ENCODE results near the gene RDH5. TPM values are rescaled to one million over a fixed set of nuclear protein-coding genes. Genes with fewer than 3 reads are reported as not detected.

RDH5 gene
- total RNA-seq, 2 donors from 2014 or later: 4.1 to 7.4 TPM

DNA sequence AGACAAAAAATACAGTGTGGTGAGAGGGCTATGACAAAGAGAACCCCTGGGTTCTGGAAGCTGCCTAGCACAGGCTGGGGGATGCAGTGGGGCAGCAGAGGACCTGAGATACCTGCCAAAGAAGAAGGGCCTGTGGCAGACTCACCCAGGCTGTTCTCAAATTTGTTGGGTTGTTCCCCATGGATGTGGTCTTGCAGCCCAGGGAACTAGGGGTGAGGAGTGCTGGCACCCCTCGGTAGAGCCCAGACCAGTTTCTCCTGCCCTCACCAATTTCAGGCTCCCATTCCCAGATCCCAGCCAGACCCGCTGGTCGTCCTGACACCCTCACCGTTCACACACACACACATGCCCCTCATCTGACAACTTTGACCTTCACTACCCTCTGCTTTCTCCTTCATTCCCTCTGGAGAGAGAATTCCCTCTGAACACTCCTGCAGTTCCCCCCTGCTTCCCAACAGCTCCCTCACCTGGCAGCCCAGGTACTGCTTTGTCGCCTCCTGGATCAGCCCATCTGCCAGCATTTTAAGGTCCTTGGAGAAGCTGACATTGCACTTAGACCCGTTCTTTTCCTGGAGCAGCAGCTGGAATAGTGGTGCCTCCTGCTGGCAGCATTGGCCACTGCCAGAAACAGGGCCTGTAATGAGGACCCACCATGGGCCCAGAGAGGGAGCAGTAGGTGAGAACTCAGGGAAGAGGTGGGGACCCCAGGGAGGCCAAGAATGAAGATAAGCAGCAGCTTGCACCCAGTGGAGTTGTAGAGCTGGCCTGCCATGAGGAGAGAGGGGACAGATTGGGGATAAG lies 16.8 kb downstream of the RDH5 start:
- DNase-seq: peak; percentile 100
- Histone ChIP-seq H3K9ac (ENCODE audit: extremely low read depth, low read length, poor library complexity, severe bottlenecking) (no peak overlapping the region), H3K4me3 (ENCODE audit: low read length) (peak overlapping the region; percentile 88), H3K27me3 (ENCODE audit: control insufficient read depth, insufficient read depth, low read length, poor library complexity, severe bottlenecking) (no peaks in the 10 kb centered on the region), H3K36me3 (ENCODE audit: control insufficient read depth, insufficient read depth, low read length) (no peaks in the 10 kb centered on the region), H3K9me3 (ENCODE audit: control insufficient read depth, low read length) (no peaks in the 10 kb centered on the region), H3K27ac (ENCODE audit: low read depth, low read length) (peak overlapping the region; percentile 77), H3K4me1 (ENCODE audit: control insufficient read depth, insufficient read depth, low read length) (no peaks in the 10 kb centered on the region)
- H3K9me3 Mint-ChIP-seq: no peaks in the 10 kb centered on the region
- peaks cover 20% of the 10 kb centered on the region for H3K4me1 Mint-ChIP-seq
- 46 to 51% methylated on average over 6 of the region's 6 CpGs for WGBS, 2 experiments (ENCODE audit: insufficient coverage in 1 of 2, insufficient read length in 1 of 2)
- TF ChIP-seq, protein P1, sequence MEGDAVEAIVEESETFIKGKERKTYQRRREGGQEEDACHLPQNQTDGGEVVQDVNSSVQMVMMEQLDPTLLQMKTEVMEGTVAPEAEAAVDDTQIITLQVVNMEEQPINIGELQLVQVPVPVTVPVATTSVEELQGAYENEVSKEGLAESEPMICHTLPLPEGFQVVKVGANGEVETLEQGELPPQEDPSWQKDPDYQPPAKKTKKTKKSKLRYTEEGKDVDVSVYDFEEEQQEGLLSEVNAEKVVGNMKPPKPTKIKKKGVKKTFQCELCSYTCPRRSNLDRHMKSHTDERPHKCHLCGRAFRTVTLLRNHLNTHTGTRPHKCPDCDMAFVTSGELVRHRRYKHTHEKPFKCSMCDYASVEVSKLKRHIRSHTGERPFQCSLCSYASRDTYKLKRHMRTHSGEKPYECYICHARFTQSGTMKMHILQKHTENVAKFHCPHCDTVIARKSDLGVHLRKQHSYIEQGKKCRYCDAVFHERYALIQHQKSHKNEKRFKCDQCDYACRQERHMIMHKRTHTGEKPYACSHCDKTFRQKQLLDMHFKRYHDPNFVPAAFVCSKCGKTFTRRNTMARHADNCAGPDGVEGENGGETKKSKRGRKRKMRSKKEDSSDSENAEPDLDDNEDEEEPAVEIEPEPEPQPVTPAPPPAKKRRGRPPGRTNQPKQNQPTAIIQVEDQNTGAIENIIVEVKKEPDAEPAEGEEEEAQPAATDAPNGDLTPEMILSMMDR (conservative IDR thresholded peaks at IDR 0.05): peak; percentile 96
- no peaks in the 10 kb centered on the region for H3K36me3 Mint-ChIP-seq (ENCODE audit: low read depth)
- H3K27me3 Mint-ChIP-seq (ENCODE audit: insufficient read depth): no peaks in the 10 kb centered on the region
- peak overlapping the region; percentile 57 for H3K4me3 Mint-ChIP-seq
- peak overlapping the region; percentile 66 for H3K27ac Mint-ChIP-seq

DNA sequence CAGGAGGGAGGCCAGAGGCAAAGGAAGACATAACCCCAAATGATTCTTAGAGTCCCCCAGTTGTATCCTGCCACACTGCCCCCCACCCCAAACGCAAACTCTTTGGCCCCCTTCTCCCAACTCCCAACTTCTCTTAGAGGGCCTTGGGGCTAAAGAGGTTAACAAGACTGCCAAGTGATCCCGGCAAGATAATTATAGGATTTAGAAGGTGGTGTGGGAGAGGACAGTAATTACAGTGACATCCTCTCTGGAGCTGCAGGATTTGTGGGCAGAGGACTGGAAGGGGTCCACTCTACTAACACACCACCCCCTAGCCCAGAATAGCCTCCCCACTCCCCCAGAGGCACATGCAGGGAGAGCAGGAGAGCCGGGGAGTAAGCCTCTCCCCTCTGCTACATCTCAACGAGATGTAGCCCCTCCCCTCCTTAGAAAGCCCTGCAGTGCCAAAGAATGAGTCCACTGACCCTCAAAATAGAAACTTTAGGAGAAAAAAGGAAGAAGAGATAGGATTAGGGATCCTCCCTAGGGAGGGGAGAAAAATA lies 17.5 kb downstream of the RDH5 start:
- no peaks in the 10 kb centered on the region for H3K27me3 Mint-ChIP-seq (ENCODE audit: insufficient read depth)
- DNase-seq: no peak
- Histone ChIP-seq H3K36me3 (ENCODE audit: control insufficient read depth, insufficient read depth, low read length) (no peaks in the 10 kb centered on the region), H3K27ac (ENCODE audit: low read depth, low read length) (peak overlapping the region; percentile 77), H3K27me3 (ENCODE audit: control insufficient read depth, insufficient read depth, low read length, poor library complexity, severe bottlenecking) (no peaks in the 10 kb centered on the region), H3K9me3 (ENCODE audit: control insufficient read depth, low read length) (no peaks in the 10 kb centered on the region), H3K9ac (ENCODE audit: extremely low read depth, low read length, poor library complexity, severe bottlenecking) (peak overlapping the region; percentile 42), H3K4me1 (ENCODE audit: control insufficient read depth, insufficient read depth, low read length) (peaks cover 2% of the 10 kb centered on the region), H3K4me3 (ENCODE audit: low read length) (peak overlapping the region; percentile 88)
- no peaks in the 10 kb centered on the region for H3K9me3 Mint-ChIP-seq
- H3K4me1 Mint-ChIP-seq: peaks cover 26% of the 10 kb centered on the region
- WGBS, 2 experiments (ENCODE audit: insufficient coverage in 1 of 2, insufficient read length in 1 of 2): 28% methylated on average over 4 of the region's 4 CpGs; no CpG with 5 or more reads in 1 of the 2 experiments
- no peaks in the 10 kb centered on the region for H3K36me3 Mint-ChIP-seq (ENCODE audit: low read depth)
- peak overlapping the region; percentile 57 for H3K4me3 Mint-ChIP-seq
- TF ChIP-seq, protein P1 (conservative IDR thresholded peaks at IDR 0.05): no peak
- H3K27ac Mint-ChIP-seq: peak overlapping the region; percentile 94

DNA sequence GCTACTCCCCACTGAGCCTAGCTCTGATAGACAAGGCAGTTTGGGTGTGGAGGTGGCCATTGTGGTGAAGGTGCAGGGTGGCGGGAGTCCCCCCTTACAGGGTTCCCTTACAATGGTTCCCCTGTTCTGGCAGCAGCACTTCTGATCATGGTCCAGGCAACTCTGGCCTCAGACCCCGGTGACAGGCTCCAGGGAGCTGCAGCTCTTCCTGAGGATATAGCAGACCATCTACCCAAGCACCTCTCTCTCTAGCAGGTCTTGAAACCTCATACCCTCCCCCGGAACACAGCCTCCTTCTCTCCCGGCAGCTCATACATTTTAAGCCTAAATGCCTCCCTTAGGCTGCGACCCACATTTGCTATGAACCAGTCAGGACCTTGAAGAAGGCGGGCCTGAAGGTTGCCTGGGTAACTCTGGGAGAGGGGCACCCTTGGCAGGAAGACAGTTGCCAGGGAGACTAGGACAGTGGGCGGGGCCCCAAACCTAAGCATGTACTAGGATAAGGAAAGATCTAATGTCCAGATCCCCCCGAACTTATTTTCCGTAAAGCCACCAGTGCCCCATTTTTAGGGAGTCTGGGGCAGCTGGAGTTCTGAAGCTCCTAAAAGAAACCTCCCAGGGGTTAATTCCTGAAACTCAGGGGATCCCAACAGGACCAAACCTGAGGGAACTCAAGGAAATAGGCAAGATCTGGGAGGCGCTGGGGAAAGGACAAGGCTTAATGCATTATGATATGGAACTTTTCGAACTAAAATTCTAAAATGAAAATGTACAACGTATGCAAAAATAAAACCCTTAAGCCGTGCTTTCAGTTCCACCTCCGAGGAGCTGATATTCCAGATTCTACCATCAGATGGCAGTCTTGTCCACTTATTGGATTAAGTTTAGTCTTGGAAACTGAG lies 18.2 kb downstream of the RDH5 start:
- H3K9me3 Mint-ChIP-seq: no peaks in the 10 kb centered on the region
- Histone ChIP-seq H3K36me3 (ENCODE audit: control insufficient read depth, insufficient read depth, low read length) (no peaks in the 10 kb centered on the region), H3K27ac (ENCODE audit: low read depth, low read length) (peak overlapping the region; percentile 77), H3K27me3 (ENCODE audit: control insufficient read depth, insufficient read depth, low read length, poor library complexity, severe bottlenecking) (no peaks in the 10 kb centered on the region), H3K4me3 (ENCODE audit: low read length) (peak overlapping the region; percentile 88), H3K9ac (ENCODE audit: extremely low read depth, low read length, poor library complexity, severe bottlenecking) (peak overlapping the region; percentile 42), H3K4me1 (ENCODE audit: control insufficient read depth, insufficient read depth, low read length) (peaks cover 2% of the 10 kb centered on the region), H3K9me3 (ENCODE audit: control insufficient read depth, low read length) (no peaks in the 10 kb centered on the region)
- TF ChIP-seq, protein P1 (conservative IDR thresholded peaks at IDR 0.05): peak; percentile 93
- peak overlapping the region; percentile 57 for H3K4me3 Mint-ChIP-seq
- peak; percentile 98 for DNase-seq
- no peaks in the 10 kb centered on the region for H3K27me3 Mint-ChIP-seq (ENCODE audit: insufficient read depth)
- peak overlapping the region; percentile 94 for H3K27ac Mint-ChIP-seq
- peaks cover 27% of the 10 kb centered on the region for H3K4me1 Mint-ChIP-seq
- 1 to 2% methylated on average over 12 to 14 of the region's 14 CpGs for WGBS, 2 experiments (ENCODE audit: insufficient coverage in 1 of 2, insufficient read length in 1 of 2)
- no peaks in the 10 kb centered on the region for H3K36me3 Mint-ChIP-seq (ENCODE audit: low read depth)

All from endodermal cell (in vitro differentiated cells).